WTC11 (cell line): Measurements from ENCODE around the gene ING2. TPM values are rescaled to one million over a fixed set of nuclear protein-coding genes. Genes with fewer than 3 reads are reported as not detected.

Experiments
- ATF1 ChIP-seq: sonication (generic); formaldehyde crosslinking; IDR thresholded peaks from 2 replicates; pipeline ENCODE4 v1.8.1; 2023; ENCODE audit warnings: mild to moderate bottlenecking, moderate library complexity, missing genetic modification reagents
- CBFB ChIP-seq: sonication (generic); formaldehyde crosslinking; IDR thresholded peaks from 2 replicates; pipeline ENCODE4 v1.8.1; 2022; ENCODE audit warnings: mild to moderate bottlenecking, low read depth, missing genetic modification reagents
- ELF4 ChIP-seq: sonication (generic); formaldehyde crosslinking; IDR thresholded peaks from 2 replicates; pipeline ENCODE4 v1.8.1; 2022; ENCODE audit warnings: low read depth, mild to moderate bottlenecking, moderate library complexity, missing genetic modification reagents
- EMX1 ChIP-seq: fragments of 250-450 bp; sonication (Bioruptor Pico); IDR thresholded peaks from 2 replicates; pipeline ENCODE4 v1.8.0; 2021; ENCODE audit warnings: mild to moderate bottlenecking
- FOXP1 ChIP-seq: sonication (generic); formaldehyde crosslinking; IDR thresholded peaks from 2 replicates; pipeline ENCODE4 v1.8.0; 2022; ENCODE audit warnings: missing genetic modification reagents, mild to moderate bottlenecking, moderate library complexity, borderline replicate concordance
- IRF2 ChIP-seq: sonication (generic); formaldehyde crosslinking; IDR thresholded peaks from 2 replicates; pipeline ENCODE4 v1.8.0; 2022; ENCODE audit warnings: low read depth, missing genetic modification reagents, borderline replicate concordance
- JAZF1 ChIP-seq: fragments of 250-450 bp; sonication (Bioruptor Pico); IDR thresholded peaks from 2 replicates; pipeline ENCODE4 v1.9.0; 2021; ENCODE audit warnings: moderate library complexity, mild to moderate bottlenecking, inconsistent platforms
- NFATC4 ChIP-seq: fragments of 250-450 bp; sonication (Bioruptor Pico); IDR thresholded peaks from 2 replicates; pipeline ENCODE4 v1.9.0; 2021; ENCODE audit warnings: mild to moderate bottlenecking
- NR1H2 ChIP-seq: sonication (generic); formaldehyde crosslinking; IDR thresholded peaks from 2 replicates; pipeline ENCODE4 v1.9.0; 2021; ENCODE audit warnings: mild to moderate bottlenecking, moderate library complexity, missing genetic modification reagents
- NR3C1 ChIP-seq: sonication (generic); formaldehyde crosslinking; conservative IDR thresholded peaks from 2 replicates; pipeline ENCODE4 v1.8.1; 2023; ENCODE audit warnings: low read depth, mild to moderate bottlenecking, missing genetic modification reagents
- OVOL2 ChIP-seq: fragments of 250-450 bp; sonication (Bioruptor Pico); IDR thresholded peaks from 2 replicates; pipeline ENCODE4 v1.9.0; 2021; ENCODE audit warnings: mild to moderate bottlenecking, borderline replicate concordance
- SOX15 ChIP-seq: fragments of 250-450 bp; sonication (Bioruptor Pico); IDR thresholded peaks from 2 replicates; pipeline ENCODE4 v1.9.0; 2021; ENCODE audit warnings: mild to moderate bottlenecking
- TCF7 ChIP-seq: sonication (generic); formaldehyde crosslinking; IDR thresholded peaks from 2 replicates; pipeline ENCODE4 v1.8.0; 2022; ENCODE audit warnings: mild to moderate bottlenecking, low read depth, missing genetic modification reagents, moderate library complexity
- ZNF219 ChIP-seq: sonication (generic); formaldehyde crosslinking; IDR thresholded peaks from 2 replicates; pipeline ENCODE4 v1.8.0; 2023; ENCODE audit warnings: missing genetic modification reagents, mild to moderate bottlenecking, borderline replicate concordance
- total RNA-seq: library from RNA; stranded (reverse); gene quantifications from 3 replicates; pipeline ENCODE4 v1.2.3, GENCODE V29; 2021
- TF ChIP-seq, protein P1 (sequence below): sonication (generic); formaldehyde crosslinking; IDR thresholded peaks from 2 replicates; pipeline ENCODE4 v1.8.1; 2023; ENCODE audit warnings: mild to moderate bottlenecking, moderate library complexity, missing genetic modification reagents
- TF ChIP-seq, protein P2 (sequence below): sonication (generic); formaldehyde crosslinking; conservative IDR thresholded peaks from 2 replicates; pipeline ENCODE4 v1.8.1; 2022; ENCODE audit warnings: mild to moderate bottlenecking, missing genetic modification reagents
- TF ChIP-seq, protein P3 (sequence below): sonication (generic); formaldehyde crosslinking; IDR thresholded peaks from 2 replicates; pipeline ENCODE4 v1.8.1; 2023; ENCODE audit warnings: mild to moderate bottlenecking, missing genetic modification reagents, moderate library complexity
- TF ChIP-seq, protein P4 (sequence below): sonication (generic); formaldehyde crosslinking; IDR thresholded peaks from 2 replicates; pipeline ENCODE4 v1.8.0; 2022; ENCODE audit warnings: missing genetic modification reagents
- TF ChIP-seq, protein P5 (sequence below): sonication (generic); formaldehyde crosslinking; IDR thresholded peaks from 2 replicates; pipeline ENCODE4 v1.8.1; 2023; ENCODE audit warnings: mild to moderate bottlenecking, missing genetic modification reagents, borderline replicate concordance
- TF ChIP-seq, protein P6 (sequence below): sonication (generic); formaldehyde crosslinking; IDR thresholded peaks from 2 replicates; pipeline ENCODE4 v1.8.0; 2022; ENCODE audit warnings: mild to moderate bottlenecking, missing genetic modification reagents
- TF ChIP-seq, protein P7 (sequence below): sonication (generic); formaldehyde crosslinking; IDR thresholded peaks from 2 replicates; pipeline ENCODE4 v1.8.0; 2022; ENCODE audit warnings: mild to moderate bottlenecking, missing genetic modification reagents
- TF ChIP-seq, protein P8 (sequence below): sonication (generic); formaldehyde crosslinking; IDR thresholded peaks from 2 replicates; pipeline ENCODE4 v1.8.0; 2022; ENCODE audit warnings: mild to moderate bottlenecking, missing genetic modification reagents
- TF ChIP-seq, protein P9 (sequence below): sonication (generic); formaldehyde crosslinking; IDR thresholded peaks from 2 replicates; pipeline ENCODE4 v1.8.1; 2022; ENCODE audit warnings: missing genetic modification reagents, borderline replicate concordance

The ING2 gene
- total RNA-seq, 1 experiment from 2014 or later = 12.0 TPM

DNA sequence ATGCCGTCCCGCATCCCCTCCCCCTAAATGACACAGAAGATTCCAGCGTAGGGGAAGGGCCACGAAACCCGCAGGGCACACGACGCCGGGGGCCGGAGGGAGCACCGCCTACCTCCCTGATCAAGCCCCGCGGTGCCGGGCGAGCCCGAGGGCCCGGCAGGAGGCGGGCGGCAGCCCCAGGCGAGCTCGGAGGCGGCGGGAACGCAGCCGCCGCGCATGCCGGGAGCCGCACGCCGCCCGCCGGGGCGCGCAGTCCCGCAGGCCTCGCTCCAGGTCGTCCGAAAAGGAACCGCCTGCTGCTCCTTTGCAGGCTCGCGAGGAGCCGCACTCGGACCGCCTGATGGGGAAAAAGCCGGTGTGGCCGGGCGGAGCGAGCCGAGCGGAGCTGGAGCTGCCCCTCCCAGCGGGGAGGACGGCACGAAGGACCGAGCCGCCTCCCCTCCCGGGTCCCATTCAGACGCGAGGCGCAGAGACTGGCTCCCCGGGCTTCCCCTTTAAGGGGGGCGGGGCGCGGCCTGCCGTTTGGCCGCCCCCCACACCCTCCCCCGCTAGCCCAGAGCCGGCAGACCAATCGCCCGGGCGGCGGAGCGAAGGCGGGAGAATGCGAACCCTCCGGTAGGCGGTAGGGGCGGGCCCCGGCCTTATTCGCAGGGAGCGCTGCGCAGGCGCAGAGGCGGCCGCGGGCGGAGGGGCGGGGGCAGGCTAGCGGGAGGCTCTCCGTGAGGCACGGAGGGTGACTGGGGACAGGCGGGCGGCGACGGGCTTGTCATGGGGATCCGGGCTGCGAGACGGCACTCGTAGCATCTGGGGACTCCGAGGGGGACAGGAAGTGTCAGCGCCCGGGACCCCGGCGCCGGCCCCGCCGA is 561 bp upstream of the ING2 start (continued):
- TF ChIP-seq, protein P1, sequence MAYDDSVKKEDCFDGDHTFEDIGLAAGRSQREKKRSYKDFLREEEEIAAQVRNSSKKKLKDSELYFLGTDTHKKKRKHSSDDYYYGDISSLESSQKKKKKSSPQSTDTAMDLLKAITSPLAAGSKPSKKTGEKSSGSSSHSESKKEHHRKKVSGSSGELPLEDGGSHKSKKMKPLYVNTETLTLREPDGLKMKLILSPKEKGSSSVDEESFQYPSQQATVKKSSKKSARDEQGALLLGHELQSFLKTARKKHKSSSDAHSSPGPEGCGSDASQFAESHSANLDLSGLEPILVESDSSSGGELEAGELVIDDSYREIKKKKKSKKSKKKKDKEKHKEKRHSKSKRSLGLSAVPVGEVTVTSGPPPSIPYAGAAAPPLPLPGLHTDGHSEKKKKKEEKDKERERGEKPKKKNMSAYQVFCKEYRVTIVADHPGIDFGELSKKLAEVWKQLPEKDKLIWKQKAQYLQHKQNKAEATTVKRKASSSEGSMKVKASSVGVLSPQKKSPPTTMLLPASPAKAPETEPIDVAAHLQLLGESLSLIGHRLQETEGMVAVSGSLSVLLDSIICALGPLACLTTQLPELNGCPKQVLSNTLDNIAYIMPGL (CRISPR knock-in tag) = peak; percentile 72; the same call in 1 of the 2 replicates
- TF ChIP-seq TCF7 (CRISPR knock-in tag) (no peak), ATF1 (no peak), OVOL2 (CRISPR knock-in tag) (no peak), SOX15 (no peak), CBFB (CRISPR knock-in tag) (no peak), FOXP1 (CRISPR knock-in tag) (peak; percentile 65), EMX1 (no peak), ZNF219 (CRISPR knock-in tag) (no peak), IRF2 (CRISPR knock-in tag) (no peak), NFATC4 (no peak), ELF4 (CRISPR knock-in tag) (no peak), NR1H2 (no peak), JAZF1 (CRISPR knock-in tag) (no peak), NR3C1 (CRISPR knock-in tag) (no peak; the same call in 1 of the 2 replicates)
- TF ChIP-seq, protein P2, sequence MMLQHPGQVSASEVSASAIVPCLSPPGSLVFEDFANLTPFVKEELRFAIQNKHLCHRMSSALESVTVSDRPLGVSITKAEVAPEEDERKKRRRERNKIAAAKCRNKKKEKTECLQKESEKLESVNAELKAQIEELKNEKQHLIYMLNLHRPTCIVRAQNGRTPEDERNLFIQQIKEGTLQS = no peak
- TF ChIP-seq, protein P3, sequence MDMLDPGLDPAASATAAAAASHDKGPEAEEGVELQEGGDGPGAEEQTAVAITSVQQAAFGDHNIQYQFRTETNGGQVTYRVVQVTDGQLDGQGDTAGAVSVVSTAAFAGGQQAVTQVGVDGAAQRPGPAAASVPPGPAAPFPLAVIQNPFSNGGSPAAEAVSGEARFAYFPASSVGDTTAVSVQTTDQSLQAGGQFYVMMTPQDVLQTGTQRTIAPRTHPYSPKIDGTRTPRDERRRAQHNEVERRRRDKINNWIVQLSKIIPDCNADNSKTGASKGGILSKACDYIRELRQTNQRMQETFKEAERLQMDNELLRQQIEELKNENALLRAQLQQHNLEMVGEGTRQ = no peak; the same call in 1 of the 2 replicates
- TF ChIP-seq, protein P4, sequence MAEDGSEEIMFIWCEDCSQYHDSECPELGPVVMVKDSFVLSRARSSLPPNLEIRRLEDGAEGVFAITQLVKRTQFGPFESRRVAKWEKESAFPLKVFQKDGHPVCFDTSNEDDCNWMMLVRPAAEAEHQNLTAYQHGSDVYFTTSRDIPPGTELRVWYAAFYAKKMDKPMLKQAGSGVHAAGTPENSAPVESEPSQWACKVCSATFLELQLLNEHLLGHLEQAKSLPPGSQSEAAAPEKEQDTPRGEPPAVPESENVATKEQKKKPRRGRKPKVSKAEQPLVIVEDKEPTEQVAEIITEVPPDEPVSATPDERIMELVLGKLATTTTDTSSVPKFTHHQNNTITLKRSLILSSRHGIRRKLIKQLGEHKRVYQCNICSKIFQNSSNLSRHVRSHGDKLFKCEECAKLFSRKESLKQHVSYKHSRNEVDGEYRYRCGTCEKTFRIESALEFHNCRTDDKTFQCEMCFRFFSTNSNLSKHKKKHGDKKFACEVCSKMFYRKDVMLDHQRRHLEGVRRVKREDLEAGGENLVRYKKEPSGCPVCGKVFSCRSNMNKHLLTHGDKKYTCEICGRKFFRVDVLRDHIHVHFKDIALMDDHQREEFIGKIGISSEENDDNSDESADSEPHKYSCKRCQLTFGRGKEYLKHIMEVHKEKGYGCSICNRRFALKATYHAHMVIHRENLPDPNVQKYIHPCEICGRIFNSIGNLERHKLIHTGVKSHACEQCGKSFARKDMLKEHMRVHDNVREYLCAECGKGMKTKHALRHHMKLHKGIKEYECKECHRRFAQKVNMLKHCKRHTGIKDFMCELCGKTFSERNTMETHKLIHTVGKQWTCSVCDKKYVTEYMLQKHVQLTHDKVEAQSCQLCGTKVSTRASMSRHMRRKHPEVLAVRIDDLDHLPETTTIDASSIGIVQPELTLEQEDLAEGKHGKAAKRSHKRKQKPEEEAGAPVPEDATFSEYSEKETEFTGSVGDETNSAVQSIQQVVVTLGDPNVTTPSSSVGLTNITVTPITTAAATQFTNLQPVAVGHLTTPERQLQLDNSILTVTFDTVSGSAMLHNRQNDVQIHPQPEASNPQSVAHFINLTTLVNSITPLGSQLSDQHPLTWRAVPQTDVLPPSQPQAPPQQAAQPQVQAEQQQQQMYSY (CRISPR knock-in tag) = 0 out of 2 replicates have a peak, but pooled peaks have one; percentile 19
- TF ChIP-seq, protein P5, sequence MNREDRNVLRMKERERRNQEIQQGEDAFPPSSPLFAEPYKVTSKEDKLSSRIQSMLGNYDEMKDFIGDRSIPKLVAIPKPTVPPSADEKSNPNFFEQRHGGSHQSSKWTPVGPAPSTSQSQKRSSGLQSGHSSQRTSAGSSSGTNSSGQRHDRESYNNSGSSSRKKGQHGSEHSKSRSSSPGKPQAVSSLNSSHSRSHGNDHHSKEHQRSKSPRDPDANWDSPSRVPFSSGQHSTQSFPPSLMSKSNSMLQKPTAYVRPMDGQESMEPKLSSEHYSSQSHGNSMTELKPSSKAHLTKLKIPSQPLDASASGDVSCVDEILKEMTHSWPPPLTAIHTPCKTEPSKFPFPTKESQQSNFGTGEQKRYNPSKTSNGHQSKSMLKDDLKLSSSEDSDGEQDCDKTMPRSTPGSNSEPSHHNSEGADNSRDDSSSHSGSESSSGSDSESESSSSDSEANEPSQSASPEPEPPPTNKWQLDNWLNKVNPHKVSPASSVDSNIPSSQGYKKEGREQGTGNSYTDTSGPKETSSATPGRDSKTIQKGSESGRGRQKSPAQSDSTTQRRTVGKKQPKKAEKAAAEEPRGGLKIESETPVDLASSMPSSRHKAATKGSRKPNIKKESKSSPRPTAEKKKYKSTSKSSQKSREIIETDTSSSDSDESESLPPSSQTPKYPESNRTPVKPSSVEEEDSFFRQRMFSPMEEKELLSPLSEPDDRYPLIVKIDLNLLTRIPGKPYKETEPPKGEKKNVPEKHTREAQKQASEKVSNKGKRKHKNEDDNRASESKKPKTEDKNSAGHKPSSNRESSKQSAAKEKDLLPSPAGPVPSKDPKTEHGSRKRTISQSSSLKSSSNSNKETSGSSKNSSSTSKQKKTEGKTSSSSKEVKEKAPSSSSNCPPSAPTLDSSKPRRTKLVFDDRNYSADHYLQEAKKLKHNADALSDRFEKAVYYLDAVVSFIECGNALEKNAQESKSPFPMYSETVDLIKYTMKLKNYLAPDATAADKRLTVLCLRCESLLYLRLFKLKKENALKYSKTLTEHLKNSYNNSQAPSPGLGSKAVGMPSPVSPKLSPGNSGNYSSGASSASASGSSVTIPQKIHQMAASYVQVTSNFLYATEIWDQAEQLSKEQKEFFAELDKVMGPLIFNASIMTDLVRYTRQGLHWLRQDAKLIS (CRISPR knock-in tag) = no peak
- TF ChIP-seq, protein P6, sequence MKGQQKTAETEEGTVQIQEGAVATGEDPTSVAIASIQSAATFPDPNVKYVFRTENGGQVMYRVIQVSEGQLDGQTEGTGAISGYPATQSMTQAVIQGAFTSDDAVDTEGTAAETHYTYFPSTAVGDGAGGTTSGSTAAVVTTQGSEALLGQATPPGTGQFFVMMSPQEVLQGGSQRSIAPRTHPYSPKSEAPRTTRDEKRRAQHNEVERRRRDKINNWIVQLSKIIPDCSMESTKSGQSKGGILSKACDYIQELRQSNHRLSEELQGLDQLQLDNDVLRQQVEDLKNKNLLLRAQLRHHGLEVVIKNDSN (CRISPR knock-in tag) = peak; percentile 27; the same call in 1 of the 2 replicates
- TF ChIP-seq, protein P7, sequence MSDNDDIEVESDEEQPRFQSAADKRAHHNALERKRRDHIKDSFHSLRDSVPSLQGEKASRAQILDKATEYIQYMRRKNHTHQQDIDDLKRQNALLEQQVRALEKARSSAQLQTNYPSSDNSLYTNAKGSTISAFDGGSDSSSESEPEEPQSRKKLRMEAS (CRISPR knock-in tag) = peak; percentile 68
- TF ChIP-seq, protein P8, sequence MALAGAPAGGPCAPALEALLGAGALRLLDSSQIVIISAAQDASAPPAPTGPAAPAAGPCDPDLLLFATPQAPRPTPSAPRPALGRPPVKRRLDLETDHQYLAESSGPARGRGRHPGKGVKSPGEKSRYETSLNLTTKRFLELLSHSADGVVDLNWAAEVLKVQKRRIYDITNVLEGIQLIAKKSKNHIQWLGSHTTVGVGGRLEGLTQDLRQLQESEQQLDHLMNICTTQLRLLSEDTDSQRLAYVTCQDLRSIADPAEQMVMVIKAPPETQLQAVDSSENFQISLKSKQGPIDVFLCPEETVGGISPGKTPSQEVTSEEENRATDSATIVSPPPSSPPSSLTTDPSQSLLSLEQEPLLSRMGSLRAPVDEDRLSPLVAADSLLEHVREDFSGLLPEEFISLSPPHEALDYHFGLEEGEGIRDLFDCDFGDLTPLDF (CRISPR knock-in tag) = no peak
- TF ChIP-seq, protein P9, sequence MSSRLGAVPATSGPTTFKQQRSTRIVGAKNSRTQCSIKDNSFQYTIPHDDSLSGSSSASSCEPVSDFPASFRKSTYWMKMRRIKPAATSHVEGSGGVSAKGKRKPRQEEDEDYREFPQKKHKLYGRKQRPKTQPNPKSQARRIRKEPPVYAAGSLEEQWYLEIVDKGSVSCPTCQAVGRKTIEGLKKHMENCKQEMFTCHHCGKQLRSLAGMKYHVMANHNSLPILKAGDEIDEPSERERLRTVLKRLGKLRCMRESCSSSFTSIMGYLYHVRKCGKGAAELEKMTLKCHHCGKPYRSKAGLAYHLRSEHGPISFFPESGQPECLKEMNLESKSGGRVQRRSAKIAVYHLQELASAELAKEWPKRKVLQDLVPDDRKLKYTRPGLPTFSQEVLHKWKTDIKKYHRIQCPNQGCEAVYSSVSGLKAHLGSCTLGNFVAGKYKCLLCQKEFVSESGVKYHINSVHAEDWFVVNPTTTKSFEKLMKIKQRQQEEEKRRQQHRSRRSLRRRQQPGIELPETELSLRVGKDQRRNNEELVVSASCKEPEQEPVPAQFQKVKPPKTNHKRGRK (CRISPR knock-in tag) = no peak
